Stimulated activated CD4-positive, alpha-beta T cell treated with anti-CD3 and anti-CD28 coated beads, TNF-alpha, amount 100 ng/mL, for 4 hours (primary cell): ENCODE results near the gene GLTP.
"Not testable (repeated sequence)": the region's sequence is repeated elsewhere in the genome, so short reads cannot be mapped to it uniquely, and the experiment has no call there.

ENCODE experiments used
- DNase-seq, 3 experiments: peaks; one replicate each; pipeline ENCODE4 v3.0.0-alpha.2; 2020; ENCODE audit warnings: low read depth in 3 of 3

The GLTP gene

DNA sequence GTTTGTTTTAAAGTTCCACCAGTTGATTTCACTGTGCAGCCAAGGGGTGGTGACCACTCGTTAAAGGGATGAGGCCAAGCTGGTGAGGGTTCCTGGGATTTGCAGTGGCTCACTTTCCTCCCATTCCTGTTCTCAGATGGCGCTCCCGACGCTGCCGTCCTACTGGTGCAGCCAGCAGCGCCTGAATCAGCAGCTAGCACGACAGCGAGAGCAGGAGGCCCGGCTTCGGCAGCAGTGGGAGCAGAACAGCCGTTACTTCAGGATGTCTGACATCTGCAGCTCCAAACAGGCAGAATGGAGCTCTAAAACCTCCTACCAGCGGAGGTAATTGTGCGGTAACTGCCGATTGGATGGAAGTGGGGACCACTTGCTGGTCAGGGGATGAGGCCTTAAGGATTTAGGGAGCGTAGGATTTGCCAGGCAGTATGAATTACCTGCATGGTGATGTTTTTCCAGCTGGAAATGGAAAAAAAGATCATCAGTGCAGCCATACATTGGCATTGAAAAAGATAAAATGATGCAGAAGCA, 22.6 kb upstream of the GLTP start:
- DNase-seq, result no peak

GRCh38 chr12:109900752-109901580, 20.6 kb upstream of the GLTP start:
- DNase-seq, result no peak

DNA sequence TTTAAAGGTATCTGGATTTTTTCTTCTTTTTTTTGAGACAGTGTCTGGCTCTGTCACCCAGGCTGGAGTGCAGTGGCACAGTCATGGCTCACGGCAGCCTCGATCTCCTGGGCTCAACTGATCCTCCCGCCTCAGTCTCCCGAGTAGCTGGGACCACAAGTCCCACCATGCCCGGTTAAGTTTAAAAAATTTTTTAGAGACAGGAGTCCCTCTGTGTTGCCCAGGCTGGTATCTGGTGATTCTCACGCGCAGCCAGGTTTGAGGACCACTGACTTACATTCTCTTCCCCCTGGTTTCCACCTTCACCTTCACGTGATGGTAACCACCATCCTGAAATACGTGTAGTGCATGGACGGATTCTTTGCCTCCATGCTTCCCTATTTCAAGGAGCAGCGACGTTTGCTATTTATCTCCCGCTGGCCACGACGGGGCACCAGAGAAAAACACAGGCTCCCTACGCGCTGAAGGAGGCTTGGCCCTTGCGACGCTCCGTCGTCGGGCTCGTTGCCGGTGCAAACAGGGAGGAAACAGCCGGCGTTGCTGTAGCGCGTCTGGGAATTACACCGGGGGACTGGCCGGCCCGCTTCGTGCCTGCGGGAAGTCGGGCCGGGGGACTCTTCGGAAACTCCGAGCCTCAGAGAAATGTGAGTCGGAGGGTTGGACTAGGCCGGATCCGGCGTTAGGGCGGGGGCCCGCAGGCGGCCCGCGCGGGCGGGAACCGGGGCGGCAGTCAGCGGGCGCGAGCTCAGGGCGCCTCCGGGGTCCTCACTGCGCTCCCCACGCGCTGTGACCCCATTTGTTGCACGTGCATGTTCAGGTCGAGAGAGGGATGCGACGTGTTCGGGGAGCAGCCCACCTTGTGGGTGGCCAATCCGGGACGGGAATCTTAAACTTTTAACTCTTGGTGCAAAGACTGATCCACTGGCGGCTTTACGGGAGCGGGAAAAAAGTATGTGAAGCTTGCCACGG, 19.7 kb upstream of the GLTP start, which contains the start of gene TCHP:
TCHP (plus strand) TSS at position 492 of the 969 bp plus-strand sequence. CDS start 2,753 bp downstream, outside the sequence.
- peak; percentile 44 to 52 (median 52) for DNase-seq

- not testable (repeated sequence) for DNase-seq
Measured at GRCh38 chr12:109899345-109899744, 19.0 kb upstream of the GLTP start.

DNA sequence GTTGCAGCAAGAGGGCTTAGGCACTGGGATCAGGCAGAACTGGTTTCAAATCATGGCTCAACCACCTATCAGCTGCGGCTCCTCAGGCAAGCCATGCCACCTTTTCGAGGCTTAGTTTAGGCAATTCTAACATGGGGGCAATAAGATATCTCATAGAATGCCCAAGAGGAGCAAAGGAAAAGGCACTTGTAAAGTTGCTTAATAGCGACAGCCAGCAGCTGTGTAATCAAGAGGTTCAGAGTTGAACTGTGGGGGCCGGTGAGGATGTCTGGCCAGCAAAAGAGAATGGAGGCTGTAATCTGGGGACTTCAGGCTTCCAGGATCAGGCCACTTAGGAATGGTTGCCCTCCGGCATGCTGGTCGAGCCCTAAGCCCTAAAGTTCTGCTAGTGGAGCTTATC, 16.7 kb upstream of the GLTP start:
- no peak for DNase-seq

DNA sequence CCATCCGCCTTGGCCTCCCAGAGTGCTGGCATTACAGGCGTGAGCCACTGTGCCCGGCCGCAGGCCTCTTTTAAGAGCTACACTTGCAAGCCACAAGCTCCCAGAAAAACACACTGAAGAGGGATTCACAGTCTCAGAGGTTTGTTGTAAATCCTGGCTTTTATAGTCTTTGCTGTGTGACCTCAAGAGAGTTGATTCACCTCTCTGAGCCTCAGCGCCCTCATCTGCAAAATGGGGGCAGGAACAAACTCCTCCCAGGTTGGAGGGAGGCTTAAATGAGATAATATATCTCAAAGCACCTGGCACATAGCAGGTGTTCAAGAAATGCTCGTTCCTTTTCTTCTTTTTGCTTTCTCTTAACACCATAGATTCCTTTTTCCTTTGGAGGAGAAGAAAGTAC, 15.8 kb upstream of the GLTP start:
- no peak for DNase-seq

DNA sequence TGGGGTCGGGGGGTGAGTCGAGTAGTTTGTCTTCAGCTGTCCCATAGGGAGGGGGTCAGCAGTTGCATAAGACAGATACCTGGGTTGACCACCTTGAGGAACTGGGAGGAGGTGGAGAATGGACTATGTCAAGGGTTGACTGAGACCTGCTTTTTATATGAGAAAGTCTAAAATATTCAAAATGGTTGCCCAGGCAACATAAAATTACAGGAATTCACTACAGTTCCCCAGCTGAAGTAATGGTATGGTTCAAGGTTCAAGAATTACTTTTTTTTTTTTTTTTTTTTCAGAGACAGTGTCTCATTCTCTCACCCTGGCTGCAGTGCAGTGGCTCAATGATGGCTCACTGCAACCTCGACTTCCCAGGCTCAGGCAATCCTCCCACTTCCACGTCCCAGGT, 14.6 kb upstream of the GLTP start:
- no peak for DNase-seq

DNA sequence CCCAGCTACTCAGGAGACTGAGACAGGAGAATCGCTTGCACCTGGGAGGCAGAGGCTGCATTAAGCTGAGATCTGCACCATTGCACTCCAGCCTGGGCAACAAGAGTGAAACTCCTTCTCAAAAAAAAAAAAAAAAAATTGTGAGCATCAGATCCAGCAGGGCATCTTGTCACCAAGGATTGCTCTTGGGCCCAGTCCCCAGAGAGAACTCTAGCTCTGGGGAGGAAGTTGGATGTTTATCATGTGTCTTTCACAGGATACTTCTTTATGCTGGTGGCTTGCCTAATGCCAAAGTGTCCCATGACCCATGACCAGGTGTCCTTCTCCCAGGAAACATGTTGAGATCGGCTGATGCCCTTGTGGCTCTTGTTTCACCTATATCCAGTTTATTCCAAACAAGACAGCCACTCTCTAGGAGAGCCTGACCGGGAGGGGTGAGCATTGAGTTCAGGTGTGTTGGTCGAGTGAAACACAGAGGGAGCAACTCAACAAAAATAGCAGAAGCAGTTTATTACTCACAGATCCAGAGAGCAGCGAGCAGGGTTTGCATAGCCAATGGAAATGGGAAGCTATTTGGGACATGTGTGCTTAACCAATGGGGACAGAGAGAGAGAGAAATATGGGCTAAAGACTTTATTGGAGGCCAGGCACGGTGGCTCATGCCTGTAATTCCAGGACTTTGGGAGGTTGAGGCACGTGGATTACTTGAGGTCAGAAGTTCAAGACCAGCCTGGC, 13.1 kb upstream of the GLTP start:
- DNase-seq, result no peak

GRCh38 chr12:109892748-109893147, 12.4 kb upstream of the GLTP start:
- no peak for DNase-seq

GRCh38 chr12:109892165-109892715, 11.9 kb upstream of the GLTP start:
- no peak for DNase-seq

- not testable (repeated sequence) for DNase-seq
Measured at GRCh38 chr12:109891731-109892130, 11.4 kb upstream of the GLTP start.

GRCh38 chr12:109890620-109891170, 10.4 kb upstream of the GLTP start:
- DNase-seq, result no peak

- DNase-seq, result no peak
Measured at GRCh38 chr12:109888179-109889020, 8.1 kb upstream of the GLTP start.

GRCh38 chr12:109885616-109886015, 5.3 kb upstream of the GLTP start:
- DNase-seq, result no peak

DNA sequence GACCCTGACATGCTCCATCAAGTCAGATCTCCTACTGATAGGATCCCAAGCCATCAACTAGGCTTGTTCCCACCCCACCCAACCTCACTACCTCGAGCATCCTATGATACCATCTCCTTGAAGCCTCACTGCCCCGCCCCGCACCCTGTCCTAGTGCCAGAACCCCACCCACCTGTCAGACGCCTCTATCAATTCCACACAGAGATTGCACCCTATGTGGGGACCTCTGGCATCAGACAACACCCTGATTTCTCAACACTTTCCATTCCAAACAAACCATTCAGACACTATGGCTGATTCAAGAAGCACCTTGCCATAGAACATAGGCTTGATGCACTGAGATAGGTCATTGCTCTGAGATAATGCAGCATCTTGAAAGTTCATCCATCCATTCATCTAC, 3.1 kb upstream of the GLTP start:
- DNase-seq, result no peak

DNA sequence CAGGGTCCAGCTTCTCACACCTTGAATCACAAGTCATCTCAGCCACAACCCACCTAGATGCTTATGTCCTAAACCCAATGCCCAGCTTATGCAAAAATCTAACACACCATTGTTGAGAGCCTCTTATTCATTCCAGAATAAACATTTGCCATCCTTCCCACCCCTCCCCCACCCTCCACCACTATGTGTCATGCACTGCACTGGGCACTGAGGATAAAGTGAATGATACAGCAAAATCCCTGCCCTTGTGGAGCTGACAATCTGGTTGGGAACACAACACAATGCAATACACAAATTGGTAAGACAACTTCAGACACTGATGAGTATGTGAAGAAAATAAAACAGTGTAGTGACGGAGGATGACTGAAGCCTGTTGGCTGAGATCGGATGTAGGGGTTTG, 1.4 kb upstream of the GLTP start:
- DNase-seq, result no peak

DNA sequence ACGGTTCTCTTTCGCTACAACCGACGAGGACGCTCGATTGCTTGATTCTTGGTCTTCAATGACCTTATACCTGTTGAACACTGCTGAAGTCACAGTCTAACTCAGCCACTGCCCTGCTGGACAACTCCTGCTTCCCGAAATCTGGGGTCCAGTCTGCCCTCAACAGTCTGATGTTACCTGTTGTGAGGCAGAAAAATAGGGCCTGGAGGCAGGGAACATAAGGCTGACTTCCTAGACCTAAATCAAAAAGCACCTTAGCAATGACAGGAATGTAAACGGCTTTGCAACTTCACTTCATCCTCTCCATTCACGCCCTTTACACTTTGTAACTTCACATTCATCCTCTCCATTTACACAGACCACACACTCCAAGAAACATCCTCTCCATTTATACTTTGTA, 597 bp upstream of the GLTP start:
- no peak for DNase-seq

DNA sequence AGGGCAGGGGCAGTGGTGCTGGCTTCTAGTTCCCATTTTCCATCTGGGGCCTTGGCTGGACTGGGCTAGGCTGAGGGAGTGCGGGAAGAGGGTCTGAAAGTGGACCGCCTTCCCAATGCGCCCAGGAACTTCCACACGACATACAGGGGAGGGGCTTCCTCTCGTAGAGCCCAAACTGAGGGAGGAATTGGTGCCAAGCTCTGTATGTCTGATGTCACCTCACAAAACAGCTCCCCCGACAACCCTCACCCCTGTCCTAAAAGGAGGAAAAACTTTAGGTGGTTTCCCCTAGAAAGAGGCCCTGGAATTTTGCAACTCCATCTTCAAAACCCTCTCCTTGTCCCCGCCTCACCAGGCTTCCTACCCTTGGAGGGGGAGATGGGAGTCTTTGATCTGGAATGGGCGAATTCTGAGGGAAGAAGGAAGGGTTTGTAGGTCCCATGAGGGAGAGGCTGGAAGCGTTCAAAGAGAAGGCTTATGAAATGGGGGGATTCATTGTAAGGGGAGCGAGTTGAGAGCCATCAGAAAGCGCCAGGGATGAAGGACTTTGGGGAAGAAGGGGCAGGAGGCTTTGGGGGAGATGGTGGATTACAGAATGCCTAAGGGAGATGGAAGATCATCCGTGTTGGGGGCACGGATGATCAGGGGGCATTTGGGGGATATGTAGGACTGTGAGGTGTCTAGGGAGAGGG, 844 bp downstream of the GLTP start:
- DNase-seq, result no peak

DNA sequence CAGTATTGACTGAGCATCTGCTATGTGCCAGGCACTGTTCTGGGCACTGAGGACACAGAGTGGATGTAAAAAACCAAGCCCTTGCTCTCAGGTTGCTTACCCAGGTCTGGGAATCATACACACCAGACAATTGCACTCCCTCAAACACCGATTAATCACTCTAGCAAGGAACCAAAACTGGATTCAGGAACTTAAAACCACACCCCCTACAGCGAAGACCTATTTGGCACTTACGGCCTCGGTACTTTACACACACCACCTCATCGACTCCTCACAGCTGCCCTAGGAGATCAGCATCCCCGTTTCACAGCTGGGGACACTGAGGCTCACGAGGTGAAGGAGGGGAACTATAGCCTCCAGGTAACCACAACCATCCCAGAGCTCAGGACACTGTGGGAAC, 1.6 kb downstream of the GLTP start:
- DNase-seq, result no peak

DNA sequence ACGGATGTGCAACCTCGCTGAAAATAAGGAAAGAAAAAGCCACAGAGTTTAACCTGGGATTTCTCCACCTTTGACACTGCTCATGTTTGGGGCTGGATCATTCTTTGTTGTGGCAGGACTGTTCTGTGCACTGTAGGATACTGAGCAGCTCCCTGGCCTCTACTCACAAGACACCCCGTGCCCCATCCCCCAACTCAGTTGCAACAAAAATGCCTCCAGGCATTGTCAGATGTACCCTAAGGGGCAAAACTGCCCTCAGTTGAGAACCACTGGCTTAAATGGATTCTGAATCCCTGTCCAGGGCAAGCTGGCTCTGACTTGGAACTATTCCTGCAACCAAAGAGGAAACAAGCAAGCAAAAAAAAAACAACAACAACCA, 2.1 kb downstream of the GLTP start:
- no peak for DNase-seq
